Upper lobe of left lung (tissue), 6 donors: ENCODE results near the gene GLRX5. TPM values are rescaled to one million over a fixed set of nuclear protein-coding genes. Genes with fewer than 3 reads are reported as not detected.

Experiments used
- ATAC-seq, 2 donors: fragments of 200-7000 bp; cut with Tn5 transposase; one replicate each; pipeline ENCODE4 v1.9.1; 2022; ENCODE audit warnings: mild to moderate bottlenecking in 2 of 2, moderate library complexity in 2 of 2; ENCODE audit not compliant: low FRiP score in 2 of 2
- DNase-seq, 2 donors: peaks; one replicate each; pipeline ENCODE4 v3.0.0-alpha.2; 2019 to 2020
- H3K27ac ChIP-seq, 4 donors: fragments of 200-600 bp; sonication (generic); one replicate each; pipeline ENCODE4 v1.5.1; 2016 to 2019
- H3K27me3 ChIP-seq, 4 donors: fragments of 200-600 bp; sonication (generic); one replicate each; pipeline ENCODE4 v1.5.1; 2017 to 2019
- H3K36me3 ChIP-seq, 4 donors: fragments of 200-600 bp; sonication (generic); one replicate each; pipeline ENCODE4 v1.5.1; 2016 to 2019
- H3K4me1 ChIP-seq, 4 donors: fragments of 200-600 bp; sonication (generic); one replicate each; pipeline ENCODE4 v1.5.1; 2018 to 2019
- H3K4me3 ChIP-seq, 4 donors: fragments of 200-600 bp; sonication (generic); one replicate each; pipeline ENCODE4 v1.5.1; 2017 to 2019; ENCODE audit warnings: mild to moderate bottlenecking in 2 of 4, moderate library complexity in 1 of 4
- H3K9me3 ChIP-seq, 4 donors: fragments of 200-600 bp; sonication (generic); one replicate each; pipeline ENCODE4 v1.5.1; 2018 to 2019
- CTCF ChIP-seq, 6 experiments: fragments of 450-650 bp in 4 of 6; fragments of 200-600 bp in 2 of 6; sonication (generic) in 2 of 6; IDR thresholded peaks; one replicate each; pipeline ENCODE4 v1.5.1; 2016 to 2019; ENCODE audit warnings: antibody characterized with exemption in 6 of 6
- EP300 ChIP-seq, 4 donors: sonication (generic); formaldehyde crosslinking; IDR thresholded peaks; one replicate each; pipeline ENCODE4 v1.5.1; 2017; ENCODE audit warnings: antibody characterized with exemption in 4 of 4, control low read depth in 2 of 4
- POLR2A ChIP-seq, 4 donors: fragments of 450-650 bp; IDR thresholded peaks; one replicate each; pipeline ENCODE4 v1.5.1; 2016 to 2017; ENCODE audit warnings: antibody characterized with exemption in 4 of 4, mild to moderate bottlenecking in 2 of 4
- POLR2AphosphoS5 ChIP-seq, 2 donors: sonication (generic); formaldehyde crosslinking; IDR thresholded peaks; one replicate each; pipeline ENCODE4 v1.5.1; 2017; ENCODE audit warnings: antibody characterized with exemption in 2 of 2
- WGBS, 2 donors: methylation state at CpG; one replicate each; pipeline ENCODE4 v1.1.5; 2017 to 2018; 5-methylcytosine and 5-hydroxymethylcytosine counted together
- total RNA-seq, 6 donors: library from RNA; depleted of rRNA in 4 of 6; stranded (reverse); fragments of >200 nt in 4 of 6; gene quantifications; one replicate each; pipeline versions ENCODE4 v1.1.0 to v1.2.1, GENCODE V29; 2016 to 2021
- donor health status: DM: no; HTN: no; CAD: no; lungs with moderate emphysema.
- donor health status: DM: no; HTN: yes; CAD: no; lungs with severe emphysema.

Gene GLRX5
- total RNA-seq, 6 donors from 2014 or later: 12.6 to 34.8 (median 25.0) TPM

GRCh38 chr14:95561001-95561412 is 26.2 kb downstream of the GLRX5 start:
- DNase-seq (peak; percentile 28 to 92), ATAC-seq (peak; percentile 89 to 92)
- Histone ChIP-seq H3K36me3 (no peaks in the 10 kb centered on the region), H3K9me3 (no peaks in the 10 kb centered on the region), H3K27me3 (no peaks in the 10 kb centered on the region), H3K4me1 (peaks cover 0 to 6% (median 0%) of the 10 kb centered on the region in 4 donors), H3K27ac (no peak overlapping the region), H3K4me3 (no peak overlapping the region)
- whole genome bisulfite sequencing, 2 donors: 11 to 13% methylated on average over 14 of the region's 14 CpGs
- TF ChIP-seq EP300 (IDR thresholded peaks at IDR 0.05) (no peak), CTCF (IDR thresholded peaks at IDR 0.05) (peak; percentile 82 to 96 (median 92)), POLR2AphosphoS5 (IDR thresholded peaks at IDR 0.05) (no peak), POLR2A (IDR thresholded peaks at IDR 0.05) (no peak)

DNA sequence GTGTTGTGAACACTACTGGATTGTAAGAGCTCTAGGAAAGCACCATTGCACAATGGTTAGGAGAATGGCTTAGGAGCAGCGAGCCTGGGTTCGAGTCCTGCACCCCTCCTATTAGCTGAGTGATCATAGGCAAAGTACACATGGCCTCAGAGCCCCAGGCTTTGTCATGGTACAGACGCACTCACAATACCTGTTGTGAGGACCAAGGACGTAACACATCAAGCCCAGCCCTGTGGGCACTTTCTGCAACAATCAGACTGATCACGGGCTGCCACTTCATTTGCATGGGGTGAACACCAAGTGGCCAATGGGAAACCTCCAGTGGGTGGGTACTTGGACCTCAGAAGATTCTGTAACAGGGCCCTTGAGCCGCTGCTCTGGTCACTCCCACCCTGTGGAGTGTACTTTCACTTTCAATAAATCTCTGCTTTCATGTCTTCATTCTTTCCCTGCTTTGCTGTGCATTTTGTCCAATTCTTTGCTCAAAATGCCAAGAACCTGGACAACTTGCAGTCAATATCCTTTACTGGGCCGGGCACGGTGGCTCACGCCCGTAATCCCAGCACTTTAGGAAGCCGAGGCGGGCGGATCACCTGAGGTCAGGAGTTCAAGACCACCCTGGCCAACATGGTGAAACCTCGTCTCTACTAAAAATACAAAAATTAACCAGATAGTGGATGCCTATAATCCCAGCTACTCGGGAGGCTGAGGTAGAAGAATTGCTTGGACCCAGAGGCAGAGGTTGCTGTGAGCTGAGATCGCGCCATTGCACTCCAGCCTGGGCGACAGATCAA is 28.2 kb downstream of the GLRX5 start:
- no peaks in the 10 kb centered on the region for H3K36me3 ChIP-seq
- TF ChIP-seq CTCF (IDR thresholded peaks at IDR 0.05) (no peak), POLR2A (IDR thresholded peaks at IDR 0.05) (no peak), EP300 (IDR thresholded peaks at IDR 0.05) (no peak), POLR2AphosphoS5 (IDR thresholded peaks at IDR 0.05) (peak in 1 of 2 donors; percentile 30)
- no peaks in the 10 kb centered on the region for H3K9me3 ChIP-seq
- 72 to 73% methylated on average over 15 to 18 of the region's 18 CpGs for WGBS, 2 donors
- peaks cover 0 to 6% (median 0%) of the 10 kb centered on the region in 4 donors for H3K4me1 ChIP-seq
- DNase-seq (peak; percentile 17 to 82), ATAC-seq (peak; percentile 59 to 79)
- no peaks in the 10 kb centered on the region for H3K27me3 ChIP-seq
- peak overlapping the region in 3 of 4 donors; percentile 3 to 21 (median 20) for H3K4me3 ChIP-seq
- peak overlapping the region in 2 of 4 donors; percentile 26 to 31 for H3K27ac ChIP-seq

- ATAC-seq: no peak
- no peak for TF ChIP-seq EP300 (IDR thresholded peaks at IDR 0.05)
- TF ChIP-seq CTCF (IDR thresholded peaks at IDR 0.05): no peak
- TF ChIP-seq POLR2AphosphoS5 (IDR thresholded peaks at IDR 0.05): no peak
- no peak for TF ChIP-seq POLR2A (IDR thresholded peaks at IDR 0.05)
Observed at GRCh38 chr14:95564060-95564459, 29.2 kb downstream of the GLRX5 start.

GRCh38 chr14:95569440-95569839 is 34.6 kb downstream of the GLRX5 start:
- Histone ChIP-seq H3K4me3 (no peak overlapping the region), H3K9me3 (no peaks in the 10 kb centered on the region), H3K4me1 (no peaks in the 10 kb centered on the region), H3K36me3 (no peaks in the 10 kb centered on the region), H3K27ac (no peak overlapping the region), H3K27me3 (no peaks in the 10 kb centered on the region)
- no peak for TF ChIP-seq POLR2AphosphoS5 (IDR thresholded peaks at IDR 0.05)
- no peak for TF ChIP-seq POLR2A (IDR thresholded peaks at IDR 0.05)
- no peak for TF ChIP-seq EP300 (IDR thresholded peaks at IDR 0.05)
- no peak for TF ChIP-seq CTCF (IDR thresholded peaks at IDR 0.05)
- no peak for ATAC-seq
- no peak for DNase-seq
- 80 to 87% methylated on average over 3 of the region's 3 CpGs for WGBS, 2 donors

More at GRCh38 chr14:95564060-95564459, 29.2 kb downstream of the GLRX5 start:
- no peaks in the 10 kb centered on the region for H3K36me3 ChIP-seq
- H3K9me3 ChIP-seq: no peaks in the 10 kb centered on the region
- no peaks in the 10 kb centered on the region for H3K27me3 ChIP-seq
- 50 to 80% methylated on average over 1 to 4 of the region's 4 CpGs for WGBS, 2 donors
- no peak overlapping the region for H3K27ac ChIP-seq
- peaks cover 0 to 6% (median 0%) of the 10 kb centered on the region in 4 donors for H3K4me1 ChIP-seq
- no peak overlapping the region for H3K4me3 ChIP-seq
- DNase-seq: no peak
